ENCODE results near the gene SIPA1L2. TPM values are rescaled to one million over a fixed set of nuclear protein-coding genes. Genes with fewer than 3 reads are reported as not detected.

SIPA1L2 gene
- total and polyA plus RNA-seq, 2 experiments from 2014 or later, result 1.1 to 5.9 TPM

DNA sequence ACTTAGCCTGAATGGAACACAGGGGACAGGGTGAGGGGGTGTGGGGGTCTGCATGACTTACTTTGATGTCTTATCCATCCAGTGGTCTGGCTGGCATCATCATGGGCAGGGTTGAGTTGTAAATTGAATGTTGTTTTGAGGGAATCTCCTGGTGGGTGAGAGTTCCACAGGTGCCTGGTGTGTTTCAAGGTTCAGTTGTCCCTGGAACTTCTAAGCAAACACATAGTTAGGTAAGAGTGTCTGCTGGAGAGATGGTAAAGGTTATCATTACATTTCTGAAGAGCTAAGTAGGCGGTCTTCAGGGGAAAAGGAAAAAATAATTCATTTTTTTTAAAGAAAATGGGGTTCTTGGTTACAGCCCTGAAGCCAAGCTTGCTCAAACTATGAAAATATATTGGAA is 46.0 kb upstream of the SIPA1L2 start:
- H3K36me3 ChIP-seq (ENCODE audit: low read depth), result no peaks in the 10 kb centered on the region
- no peaks in the 10 kb centered on the region for H4K20me1 ChIP-seq (ENCODE audit: insufficient read depth)
- H3K4me1 ChIP-seq (ENCODE audit: insufficient read depth), result no peaks in the 10 kb centered on the region
- no peak for DNase-seq
- no peaks in the 10 kb centered on the region for H3F3A ChIP-seq (ENCODE audit: insufficient read depth)
- H3K9me2 ChIP-seq (ENCODE audit: insufficient read depth), result no peaks in the 10 kb centered on the region
- in situ Hi-C loops (cut with MboI), result no loop called here
- H3K27me3 ChIP-seq (replicated peaks; ENCODE audit: insufficient read depth), result no peaks in the 10 kb centered on the region
- H3K4me3 ChIP-seq, result no peak overlapping the region
- no peak overlapping the region for H2AFZ ChIP-seq
- no peaks in the 10 kb centered on the region for H3K9me3 ChIP-seq (ENCODE audit: low read depth)
- 48 to 62% methylated on average over 1 of the region's 1 CpG for WGBS, 2 experiments (ENCODE audit: low coverage in 1 of 2, low lambda C conversion rate in 2 of 2, missing lambda C conversion rate in 2 of 2)
- TF ChIP-seq EZH2phosphoT487 (IDR thresholded peaks at IDR 0.05; ENCODE audit: insufficient read depth, low read depth) (no peak), EZH2 (IDR thresholded peaks at IDR 0.05; ENCODE audit: insufficient read depth, poor library complexity, severe bottlenecking) (no peak)
- H3K27ac ChIP-seq, result no peak overlapping the region
- H3K9ac ChIP-seq, result no peak overlapping the region
- no peak overlapping the region for H3K4me2 ChIP-seq (ENCODE audit: unreplicated experiment)
- no peaks in the 10 kb centered on the region for H3K79me2 ChIP-seq (ENCODE audit: insufficient read depth)

DNA sequence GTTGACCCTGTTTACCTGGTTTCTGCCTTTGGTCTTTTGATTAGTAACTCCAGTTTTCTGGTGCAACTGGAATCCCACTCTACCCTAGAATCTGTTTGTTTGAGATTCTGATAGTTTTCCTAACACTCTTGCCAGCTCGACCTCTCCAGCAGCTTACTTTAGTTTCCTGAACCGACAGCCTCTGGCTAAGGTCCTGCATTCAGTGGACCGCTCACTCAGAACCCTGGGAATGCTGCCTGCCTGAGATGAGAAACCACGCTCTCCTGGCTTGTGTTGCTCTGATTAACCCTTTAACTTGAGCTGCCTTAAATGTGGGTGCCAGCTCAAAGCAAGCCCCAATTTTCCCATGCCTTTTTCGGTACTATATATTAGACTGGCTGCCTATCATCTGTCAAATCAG is 45.3 kb upstream of the SIPA1L2 start:
- Histone ChIP-seq H3K27me3 (replicated peaks; ENCODE audit: insufficient read depth) (no peaks in the 10 kb centered on the region), H3K27ac (no peak overlapping the region), H3K4me1 (ENCODE audit: insufficient read depth) (no peaks in the 10 kb centered on the region), H3K4me3 (no peak overlapping the region), H3F3A (ENCODE audit: insufficient read depth) (no peaks in the 10 kb centered on the region), H2AFZ (no peak overlapping the region), H3K79me2 (ENCODE audit: insufficient read depth) (no peaks in the 10 kb centered on the region), H3K4me2 (ENCODE audit: unreplicated experiment) (no peak overlapping the region), H3K9me2 (ENCODE audit: insufficient read depth) (no peaks in the 10 kb centered on the region), H3K9me3 (ENCODE audit: low read depth) (no peaks in the 10 kb centered on the region), H3K9ac (no peak overlapping the region), H4K20me1 (ENCODE audit: insufficient read depth) (no peaks in the 10 kb centered on the region), H3K36me3 (ENCODE audit: low read depth) (no peaks in the 10 kb centered on the region)
- no peak for TF ChIP-seq EZH2 (IDR thresholded peaks at IDR 0.05; ENCODE audit: insufficient read depth, poor library complexity, severe bottlenecking)
- TF ChIP-seq EZH2phosphoT487 (IDR thresholded peaks at IDR 0.05; ENCODE audit: insufficient read depth, low read depth), result no peak
- in situ Hi-C loops (cut with MboI), result no loop called here
- WGBS, 2 experiments (ENCODE audit: low coverage in 1 of 2, low lambda C conversion rate in 2 of 2, missing lambda C conversion rate in 2 of 2), result 68 to 74% methylated on average over 5 of the region's 5 CpGs
- no peak for DNase-seq

DNA sequence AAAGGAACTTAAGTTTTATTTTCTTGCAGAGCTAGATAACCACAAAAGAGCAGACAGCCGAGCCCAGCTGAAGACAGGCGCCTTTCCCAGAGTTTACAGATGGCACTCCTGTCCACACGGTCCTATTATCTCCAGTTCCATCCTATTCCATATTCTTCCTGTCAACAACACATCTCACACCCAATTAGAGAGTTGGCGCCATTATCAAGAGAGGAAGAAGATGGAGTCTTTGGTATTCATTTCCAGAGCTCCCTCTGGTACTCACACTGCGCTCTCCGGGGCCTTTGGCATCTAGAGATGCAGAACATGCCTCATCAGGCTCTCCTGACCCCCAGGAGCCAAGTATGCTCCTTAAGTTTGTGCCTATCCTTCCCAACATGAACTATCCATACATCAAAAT is 43.3 kb upstream of the SIPA1L2 start:
- Histone ChIP-seq H3K4me1 (ENCODE audit: insufficient read depth) (no peaks in the 10 kb centered on the region), H3K27ac (no peak overlapping the region), H3F3A (ENCODE audit: insufficient read depth) (peaks cover 3% of the 10 kb centered on the region; the same call in 1 of the 2 replicates), H3K4me3 (no peak overlapping the region), H2AFZ (no peak overlapping the region), H3K9ac (no peak overlapping the region), H4K20me1 (ENCODE audit: insufficient read depth) (no peaks in the 10 kb centered on the region), H3K27me3 (replicated peaks; ENCODE audit: insufficient read depth) (no peaks in the 10 kb centered on the region), H3K9me3 (ENCODE audit: low read depth) (no peaks in the 10 kb centered on the region), H3K4me2 (ENCODE audit: unreplicated experiment) (no peak overlapping the region), H3K36me3 (ENCODE audit: low read depth) (no peaks in the 10 kb centered on the region), H3K9me2 (ENCODE audit: insufficient read depth) (no peaks in the 10 kb centered on the region), H3K79me2 (ENCODE audit: insufficient read depth) (no peaks in the 10 kb centered on the region)
- WGBS, 2 experiments (ENCODE audit: low coverage in 1 of 2, low lambda C conversion rate in 2 of 2, missing lambda C conversion rate in 2 of 2), result 85 to 88% methylated on average over 6 of the region's 6 CpGs
- in situ Hi-C loops (cut with MboI), result no loop called here
- TF ChIP-seq EZH2phosphoT487 (IDR thresholded peaks at IDR 0.05; ENCODE audit: insufficient read depth, low read depth), result no peak
- no peak for TF ChIP-seq EZH2 (IDR thresholded peaks at IDR 0.05; ENCODE audit: insufficient read depth, poor library complexity, severe bottlenecking)
- DNase-seq, result no peak

DNA sequence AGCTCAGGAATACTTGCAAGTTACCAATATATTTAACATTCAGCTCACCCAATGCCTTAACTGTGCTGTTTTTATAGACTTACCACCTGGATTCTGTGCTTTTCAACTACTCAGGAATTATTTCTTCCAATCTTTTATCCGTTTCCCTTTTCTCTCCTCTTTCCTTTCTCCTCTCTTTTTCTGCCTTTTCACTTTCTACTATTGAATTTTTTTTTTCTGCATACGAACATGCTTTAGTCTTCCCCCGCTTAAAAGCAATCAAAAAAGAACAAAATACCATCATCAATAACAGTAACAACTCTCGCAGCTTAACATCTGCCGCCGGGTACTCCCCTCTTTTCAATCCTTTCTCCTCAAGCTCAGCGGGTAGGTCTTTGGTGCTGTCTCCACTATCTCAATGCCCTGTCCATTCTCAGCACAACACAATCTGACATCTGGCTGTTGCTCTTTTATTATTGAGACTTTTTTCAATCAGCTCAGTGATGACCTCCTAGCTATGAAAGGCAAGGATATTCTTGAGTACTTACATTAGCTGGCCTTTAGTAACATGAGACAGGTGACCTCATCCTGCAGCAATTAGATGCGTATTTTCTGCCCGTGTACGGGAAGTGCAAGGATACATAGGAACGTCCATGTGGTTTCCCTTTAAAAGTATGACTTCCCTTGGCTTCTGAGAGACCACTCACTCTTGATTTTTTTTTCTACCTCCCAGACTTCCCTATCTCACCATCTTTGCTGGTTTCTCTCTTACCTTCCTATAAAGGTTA is 40.2 kb upstream of the SIPA1L2 start:
- H3K9me3 ChIP-seq (ENCODE audit: low read depth), result no peaks in the 10 kb centered on the region
- H3K27ac ChIP-seq, result no peak overlapping the region
- H3K4me1 ChIP-seq (ENCODE audit: insufficient read depth), result peaks cover 9% of the 10 kb centered on the region
- H3K4me3 ChIP-seq, result no peak overlapping the region
- no peaks in the 10 kb centered on the region for H3K27me3 ChIP-seq (replicated peaks; ENCODE audit: insufficient read depth)
- H3F3A ChIP-seq (ENCODE audit: insufficient read depth), result peaks cover 18% of the 10 kb centered on the region
- H3K9me2 ChIP-seq (ENCODE audit: insufficient read depth), result no peaks in the 10 kb centered on the region
- TF ChIP-seq EZH2phosphoT487 (IDR thresholded peaks at IDR 0.05; ENCODE audit: insufficient read depth, low read depth) (no peak), EZH2 (IDR thresholded peaks at IDR 0.05; ENCODE audit: insufficient read depth, poor library complexity, severe bottlenecking) (no peak)
- H2AFZ ChIP-seq, result no peak overlapping the region
- no peaks in the 10 kb centered on the region for H4K20me1 ChIP-seq (ENCODE audit: insufficient read depth)
- no peak overlapping the region for H3K4me2 ChIP-seq (ENCODE audit: unreplicated experiment)
- no peaks in the 10 kb centered on the region for H3K36me3 ChIP-seq (ENCODE audit: low read depth)
- in situ Hi-C loops (cut with MboI), result no loop called here
- H3K79me2 ChIP-seq (ENCODE audit: insufficient read depth), result no peaks in the 10 kb centered on the region
- H3K9ac ChIP-seq, result no peak overlapping the region
- WGBS, 2 experiments (ENCODE audit: low coverage in 1 of 2, low lambda C conversion rate in 2 of 2, missing lambda C conversion rate in 2 of 2), result 88 to 90% methylated on average over 11 of the region's 11 CpGs
- DNase-seq, result no peak

All from GM23248 (cell line).